GM12864 (cell line): ENCODE data around the gene NR2F1.

Source experiments
- DNase-seq: peaks from one replicate; pipeline ENCODE4 v3.0.0-alpha.2; 2011; ENCODE audit warnings: low read depth
- H3K4me3 ChIP-seq: 2 replicates; pipeline ENCODE4 v1.5.1; 2011; ENCODE audit warnings: mild to moderate bottlenecking, low read depth, low read length, control low read depth
- TF ChIP-seq, protein P1 (sequence below): IDR thresholded peaks from 2 replicates; pipeline ENCODE4 v1.5.1; 2011; ENCODE audit warnings: low read depth, mild to moderate bottlenecking, moderate library complexity, low read length, control low read depth, inconsistent platforms; ENCODE audit errors: missing control alignments

Gene NR2F1

DNA sequence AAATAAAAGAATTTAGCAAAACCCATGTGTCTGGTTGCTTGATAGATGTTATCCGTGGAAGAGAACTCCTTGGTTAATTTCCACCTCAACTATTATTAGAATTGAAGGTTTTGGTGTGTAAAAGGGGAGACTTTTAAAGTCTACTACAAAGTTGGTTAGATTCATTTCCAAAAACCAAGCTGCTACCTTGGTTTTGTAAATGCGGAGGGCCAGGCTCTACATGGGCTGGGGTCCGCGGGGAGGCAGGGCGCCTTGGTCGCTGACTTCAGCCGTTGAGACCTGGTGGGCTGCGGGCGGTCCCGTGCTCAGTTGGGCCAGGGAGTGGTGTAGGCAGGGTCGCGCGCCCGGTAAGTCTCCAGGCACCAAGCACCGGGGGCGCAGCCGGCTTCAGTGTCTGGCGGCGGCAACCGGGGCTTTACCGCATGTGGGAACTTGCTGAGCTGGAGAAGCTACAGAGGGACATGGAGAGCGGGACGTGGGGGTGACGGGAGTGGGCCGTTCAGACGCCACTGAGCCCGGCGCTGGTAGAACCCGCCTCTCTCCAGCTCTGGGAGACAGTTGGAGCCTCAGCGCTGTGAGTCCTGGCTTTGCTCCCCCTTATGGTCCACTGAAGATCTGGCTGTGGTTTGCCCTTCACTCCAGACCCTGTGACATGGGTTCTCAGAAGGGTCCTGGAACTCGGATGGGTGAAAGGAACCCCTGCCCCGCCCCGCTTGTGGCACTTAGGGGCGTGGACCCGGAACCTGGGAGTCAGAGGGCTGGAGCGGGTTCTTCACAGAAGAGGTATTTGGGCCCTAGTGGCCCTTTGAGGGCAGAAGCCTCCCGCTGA lies 11.8 kb downstream of the NR2F1 start:
- no peak overlapping the region for H3K4me3 ChIP-seq
- TF ChIP-seq, protein P1, sequence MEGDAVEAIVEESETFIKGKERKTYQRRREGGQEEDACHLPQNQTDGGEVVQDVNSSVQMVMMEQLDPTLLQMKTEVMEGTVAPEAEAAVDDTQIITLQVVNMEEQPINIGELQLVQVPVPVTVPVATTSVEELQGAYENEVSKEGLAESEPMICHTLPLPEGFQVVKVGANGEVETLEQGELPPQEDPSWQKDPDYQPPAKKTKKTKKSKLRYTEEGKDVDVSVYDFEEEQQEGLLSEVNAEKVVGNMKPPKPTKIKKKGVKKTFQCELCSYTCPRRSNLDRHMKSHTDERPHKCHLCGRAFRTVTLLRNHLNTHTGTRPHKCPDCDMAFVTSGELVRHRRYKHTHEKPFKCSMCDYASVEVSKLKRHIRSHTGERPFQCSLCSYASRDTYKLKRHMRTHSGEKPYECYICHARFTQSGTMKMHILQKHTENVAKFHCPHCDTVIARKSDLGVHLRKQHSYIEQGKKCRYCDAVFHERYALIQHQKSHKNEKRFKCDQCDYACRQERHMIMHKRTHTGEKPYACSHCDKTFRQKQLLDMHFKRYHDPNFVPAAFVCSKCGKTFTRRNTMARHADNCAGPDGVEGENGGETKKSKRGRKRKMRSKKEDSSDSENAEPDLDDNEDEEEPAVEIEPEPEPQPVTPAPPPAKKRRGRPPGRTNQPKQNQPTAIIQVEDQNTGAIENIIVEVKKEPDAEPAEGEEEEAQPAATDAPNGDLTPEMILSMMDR = no peak
- DNase-seq = no peak

- no peak overlapping the region for H3K4me3 ChIP-seq
- TF ChIP-seq, protein P1 = no peak
- DNase-seq = no peak
These were observed 12.6 kb downstream of the NR2F1 start for GRCh38 chr5:93595420-93596147.

DNA sequence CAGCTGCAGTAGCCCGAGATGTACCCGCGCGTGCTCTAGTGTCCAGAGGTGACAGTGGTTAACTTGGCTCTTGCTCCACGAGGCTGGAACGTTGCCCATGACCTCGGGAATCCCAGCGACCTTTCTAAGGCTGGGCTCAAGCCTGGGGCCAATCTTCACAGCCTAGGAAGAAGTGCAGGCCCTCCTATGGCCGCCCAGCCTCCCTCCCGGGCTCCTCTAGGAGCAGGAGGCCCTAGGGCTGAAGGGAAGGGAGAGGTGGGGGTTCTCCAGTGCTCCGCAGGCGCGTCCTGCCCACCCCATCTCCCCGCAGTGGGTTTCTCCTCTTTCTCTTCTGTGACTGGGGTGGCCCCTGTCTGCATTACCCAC lies 13.3 kb downstream of the NR2F1 start:
- no peak overlapping the region for H3K4me3 ChIP-seq
- TF ChIP-seq, protein P1 = no peak
- DNase-seq = no peak

- TF ChIP-seq, protein P1 = peak; percentile 18
- H3K4me3 ChIP-seq = no peak overlapping the region
- no peak for DNase-seq
These were observed 13.9 kb downstream of the NR2F1 start for GRCh38 chr5:93596676-93597490.

- no peak overlapping the region for H3K4me3 ChIP-seq
- TF ChIP-seq, protein P1 = no peak
- DNase-seq = no peak
These were observed 15.3 kb downstream of the NR2F1 start for GRCh38 chr5:93598091-93599000.

DNA sequence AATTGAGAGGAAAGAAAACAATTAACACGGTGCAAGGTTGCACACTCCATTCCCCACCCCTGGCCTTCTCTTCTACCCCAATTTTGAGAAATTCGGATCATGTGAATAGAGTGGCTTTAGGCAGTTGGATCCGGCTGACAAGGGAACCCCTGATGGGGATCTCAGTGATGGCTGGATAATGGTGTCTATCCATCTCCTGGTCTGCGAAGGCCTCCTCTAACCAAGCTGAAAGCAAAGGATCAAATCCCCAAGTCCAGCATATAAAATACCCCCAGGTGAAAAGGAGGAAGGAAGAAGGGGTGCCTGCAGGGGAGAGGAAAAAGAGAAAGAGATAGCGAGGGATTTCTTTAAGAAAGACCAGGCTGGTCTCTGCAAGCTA lies 16.0 kb downstream of the NR2F1 start:
- H3K4me3 ChIP-seq = no peak overlapping the region
- TF ChIP-seq, protein P1 = no peak
- no peak for DNase-seq
